PC-9 (cell line): ENCODE measurements around the gene WDR93. TPM values are rescaled to one million over a fixed set of nuclear protein-coding genes. Genes with fewer than 3 reads are reported as not detected.

Experiments used
- BruUV-seq: library from RNA; stranded (reverse); fragments of 400-500 nt; replicated peaks from 2 replicates; lab custom pipeline; 2021; lab: Mats Ljungman, UMichigan
- CTCF ChIA-PET: fragments of 300-600 bp; sonication (Branson Sonifier 250); formaldehyde crosslinking; loops from one replicate; lab custom pipeline; 2022; ENCODE audit warnings: antibody characterized with exemption; lab: Charles Lee
- POLR2A ChIA-PET: fragments of 300-600 bp; sonication (Branson Sonifier 250); formaldehyde crosslinking; loops from one replicate; lab custom pipeline; 2022; ENCODE audit warnings: antibody characterized with exemption; ENCODE audit not compliant: unreplicated experiment; lab: Charles Lee
- DNase-seq, 2 experiments: peaks; one replicate each; pipeline versions ENCODE4 v3.0.0 to v3.0.0-alpha.2; 2015 to 2022; ENCODE audit warnings: mixed read lengths in 1 of 2
- H2AFZ ChIP-seq: fragments of 200-600 bp; sonication (generic); 2 replicates; pipeline ENCODE4 v1.8.1; 2017; ENCODE audit warnings: antibody characterized with exemption
- H3F3A ChIP-seq: fragments of 200-600 bp; sonication (generic); 2 replicates; pipeline ENCODE4 v1.8.1; 2017; ENCODE audit warnings: antibody characterized with exemption, mild to moderate bottlenecking, low read depth; ENCODE audit not compliant: insufficient read depth
- H3K27ac ChIP-seq: fragments of 200-600 bp; sonication (generic); 2 replicates; pipeline ENCODE4 v1.6.1; 2016; ENCODE audit warnings: mixed run types
- H3K27me3 ChIP-seq: fragments of 200-600 bp; sonication (generic); 2 replicates; pipeline ENCODE4 v1.6.1; 2016; ENCODE audit warnings: low read depth, mixed run types; ENCODE audit not compliant: insufficient read depth
- H3K36me3 ChIP-seq: fragments of 200-600 bp; sonication (generic); 2 replicates; pipeline ENCODE4 v1.6.1; 2016; ENCODE audit warnings: low read depth, mixed run types
- H3K4me1 ChIP-seq: fragments of 200-600 bp; sonication (generic); replicated peaks from 2 replicates; pipeline ENCODE4 v1.6.1; 2016; ENCODE audit warnings: mixed run types; ENCODE audit not compliant: insufficient read depth
- H3K4me2 ChIP-seq: fragments of 200-600 bp; sonication (generic); 2 replicates; pipeline ENCODE4 v1.6.1; 2017; ENCODE audit warnings: mixed run types
- H3K4me3 ChIP-seq: fragments of 200-600 bp; sonication (generic); 2 replicates; pipeline ENCODE4 v1.6.1; 2016; ENCODE audit warnings: mixed run types
- H3K79me2 ChIP-seq: fragments of 200-600 bp; sonication (generic); 2 replicates; pipeline ENCODE4 v1.6.1; 2017; ENCODE audit warnings: low read depth, mixed run types
- H3K9me2 ChIP-seq: fragments of 200-600 bp; sonication (generic); 2 replicates; pipeline ENCODE4 v1.8.1; 2017; ENCODE audit warnings: mild to moderate bottlenecking; ENCODE audit not compliant: insufficient read depth
- H3K9me3 ChIP-seq: fragments of 200-600 bp; sonication (generic); 2 replicates; pipeline ENCODE4 v1.8.1; 2016; ENCODE audit warnings: low read depth; ENCODE audit not compliant: insufficient read depth
- H4K20me1 ChIP-seq: fragments of 200-600 bp; sonication (generic); 2 replicates; pipeline ENCODE4 v1.8.1; 2017; ENCODE audit not compliant: insufficient read depth
- EZH2 ChIP-seq: fragments of 200-600 bp; sonication (generic); IDR thresholded peaks from 2 replicates; pipeline ENCODE4 v1.8.0; 2017; ENCODE audit warnings: antibody characterized with exemption, low read depth
- intact Hi-C: fragments of 100-400 bp; cut with micrococcal nuclease; formaldehyde crosslinking; loops from one replicate; pipeline ENCODE4 v1.10.0; 2022; ENCODE audit not compliant: unreplicated experiment
- total RNA-seq: library from RNA; stranded (reverse); gene quantifications from 2 replicates; pipeline ENCODE4 v1.2.3, GENCODE V29; 2021
- TF ChIP-seq, protein P1 (sequence below): fragments of 200-600 bp; sonication (generic); conservative IDR thresholded peaks from 2 replicates; pipeline ENCODE4 v1.6.1; 2017; ENCODE audit warnings: mixed run types, antibody characterized with exemption, mild to moderate bottlenecking, moderate library complexity

Gene WDR93
- total RNA-seq, 1 experiment from 2014 or later = 1.8 TPM

DNA sequence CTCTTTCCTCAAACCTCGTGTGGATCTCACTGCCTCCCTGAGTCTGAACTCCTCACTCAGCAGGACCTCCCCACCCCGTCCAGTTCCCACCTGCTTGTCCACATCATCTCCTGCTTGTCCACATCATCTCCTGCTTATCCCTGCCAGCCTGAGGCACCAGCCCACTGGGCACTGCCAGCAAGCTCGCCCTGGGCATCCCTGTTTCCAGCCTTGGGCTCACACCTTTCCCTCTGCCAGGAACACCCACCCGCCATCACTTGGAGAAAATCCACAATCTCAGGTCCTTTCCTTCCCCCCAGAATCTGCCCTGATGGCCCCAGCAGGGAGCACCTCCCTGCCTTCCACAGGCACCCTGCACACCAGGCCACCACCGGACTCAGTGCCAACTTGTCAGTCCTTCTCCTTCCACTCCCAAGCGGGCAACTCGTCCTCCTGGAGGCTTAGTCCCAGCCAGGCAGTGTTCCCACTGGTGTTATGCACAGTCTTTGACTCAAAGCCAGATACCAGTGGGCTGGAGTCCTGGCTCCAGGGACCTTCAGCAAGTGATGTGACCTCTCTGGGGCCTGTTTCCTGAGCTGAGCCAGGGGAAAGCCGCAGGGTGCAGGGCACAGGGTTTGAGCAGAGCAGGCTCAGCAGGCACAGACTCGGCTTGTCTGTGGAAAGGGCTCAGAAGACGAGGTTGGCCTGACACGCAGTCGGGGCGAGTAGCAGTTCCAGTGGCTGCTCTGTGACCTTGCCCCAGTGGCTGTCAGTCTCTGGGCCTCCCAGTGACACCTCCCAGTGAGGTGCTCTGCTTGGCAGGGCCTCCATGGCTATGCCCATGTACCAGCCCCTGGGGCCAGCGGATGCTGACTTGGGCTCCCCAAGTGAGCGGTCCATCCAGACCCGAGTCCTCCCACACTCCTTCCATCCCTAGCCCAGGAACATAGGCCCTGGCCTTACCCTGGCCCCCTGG is 76.0 kb downstream of the WDR93 start:
- no peak overlapping the region for H3K4me3 ChIP-seq
- intact Hi-C loops = no loop called here
- peaks cover 77% of the 10 kb centered on the region for H3K4me1 ChIP-seq
- H3K9me3 ChIP-seq = no peaks in the 10 kb centered on the region
- DNase-seq = no peak
- BruUV-seq = no TSS peak
- ChIA-PET POLR2A (interaction anchor here (0.5 to 0.6 kb wide), 2 partner anchors 16 to 90 kb away, joined by 9 to 14 read pairs; no protein-coding TSS in a partner anchor), CTCF (interaction anchor here (0.6 to 1.4 kb wide), 3 partner anchors 45 to 605 kb away, joined by 3 to 6 read pairs (median 3); no protein-coding TSS in a partner anchor)
- peaks cover 28% of the 10 kb centered on the region for H3F3A ChIP-seq
- no peak overlapping the region for H2AFZ ChIP-seq
- H3K4me2 ChIP-seq = peak overlapping the region; percentile 42
- no peaks in the 10 kb centered on the region for H4K20me1 ChIP-seq
- no peaks in the 10 kb centered on the region for H3K27me3 ChIP-seq
- TF ChIP-seq, protein P1, sequence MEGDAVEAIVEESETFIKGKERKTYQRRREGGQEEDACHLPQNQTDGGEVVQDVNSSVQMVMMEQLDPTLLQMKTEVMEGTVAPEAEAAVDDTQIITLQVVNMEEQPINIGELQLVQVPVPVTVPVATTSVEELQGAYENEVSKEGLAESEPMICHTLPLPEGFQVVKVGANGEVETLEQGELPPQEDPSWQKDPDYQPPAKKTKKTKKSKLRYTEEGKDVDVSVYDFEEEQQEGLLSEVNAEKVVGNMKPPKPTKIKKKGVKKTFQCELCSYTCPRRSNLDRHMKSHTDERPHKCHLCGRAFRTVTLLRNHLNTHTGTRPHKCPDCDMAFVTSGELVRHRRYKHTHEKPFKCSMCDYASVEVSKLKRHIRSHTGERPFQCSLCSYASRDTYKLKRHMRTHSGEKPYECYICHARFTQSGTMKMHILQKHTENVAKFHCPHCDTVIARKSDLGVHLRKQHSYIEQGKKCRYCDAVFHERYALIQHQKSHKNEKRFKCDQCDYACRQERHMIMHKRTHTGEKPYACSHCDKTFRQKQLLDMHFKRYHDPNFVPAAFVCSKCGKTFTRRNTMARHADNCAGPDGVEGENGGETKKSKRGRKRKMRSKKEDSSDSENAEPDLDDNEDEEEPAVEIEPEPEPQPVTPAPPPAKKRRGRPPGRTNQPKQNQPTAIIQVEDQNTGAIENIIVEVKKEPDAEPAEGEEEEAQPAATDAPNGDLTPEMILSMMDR = no peak
- TF ChIP-seq EZH2 = no peak
- peak overlapping the region; percentile 86 for H3K27ac ChIP-seq
- no peaks in the 10 kb centered on the region for H3K36me3 ChIP-seq
- no peaks in the 10 kb centered on the region for H3K79me2 ChIP-seq
- peaks cover 4% of the 10 kb centered on the region; the same call in 1 of the 2 replicates for H3K9me2 ChIP-seq

DNA sequence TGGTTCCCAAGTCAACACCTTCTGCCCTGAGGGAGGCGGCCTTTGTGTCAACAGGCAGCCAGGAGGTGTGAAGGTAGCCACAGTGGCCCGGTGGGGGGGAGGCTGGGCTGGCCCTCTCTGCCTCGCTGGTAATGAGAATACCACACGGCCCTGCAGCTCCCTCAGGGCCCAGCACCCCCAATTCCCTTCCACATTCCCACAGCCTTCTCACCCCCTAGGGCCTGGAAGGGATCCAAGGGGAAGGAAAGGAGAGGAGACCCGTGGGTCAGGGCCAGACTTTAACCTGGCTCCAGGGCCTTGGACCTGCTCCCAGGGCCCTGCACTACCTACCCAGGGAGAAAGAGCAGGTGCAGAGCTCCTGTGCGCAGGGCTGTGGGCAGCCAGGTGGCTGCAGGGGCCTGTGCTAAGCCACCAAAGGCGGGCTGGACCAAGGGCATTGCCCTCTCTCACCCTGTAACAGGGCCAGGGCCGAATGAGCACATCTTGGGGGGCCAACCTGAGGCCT is 76.9 kb downstream of the WDR93 start:
- H3K4me1 ChIP-seq = peaks cover 72% of the 10 kb centered on the region
- intact Hi-C loops = no loop called here
- TF ChIP-seq, protein P1 = no peak
- no peak for TF ChIP-seq EZH2
- no peaks in the 10 kb centered on the region for H3K27me3 ChIP-seq
- peaks cover 24% of the 10 kb centered on the region for H3F3A ChIP-seq
- no peak overlapping the region for H2AFZ ChIP-seq
- H3K4me3 ChIP-seq = no peak overlapping the region
- H3K27ac ChIP-seq = peak overlapping the region; percentile 86
- peak overlapping the region; percentile 42 for H3K4me2 ChIP-seq
- no TSS peak for BruUV-seq
- peak; percentile 91 to 95 for DNase-seq
- peaks cover 4% of the 10 kb centered on the region; the same call in 1 of the 2 replicates for H3K9me2 ChIP-seq
- ChIA-PET POLR2A (interaction anchor here (0.5 to 0.6 kb wide), 2 partner anchors 16 to 89 kb away, joined by 9 to 14 read pairs; no protein-coding TSS in a partner anchor), CTCF (interaction anchor here (0.6 to 1.4 kb wide), 2 partner anchors 44 to 108 kb away, joined by 3 to 6 read pairs; no protein-coding TSS in a partner anchor)
- H3K36me3 ChIP-seq = no peaks in the 10 kb centered on the region
- H3K79me2 ChIP-seq = no peaks in the 10 kb centered on the region
- no peaks in the 10 kb centered on the region for H3K9me3 ChIP-seq
- H4K20me1 ChIP-seq = no peaks in the 10 kb centered on the region

DNA sequence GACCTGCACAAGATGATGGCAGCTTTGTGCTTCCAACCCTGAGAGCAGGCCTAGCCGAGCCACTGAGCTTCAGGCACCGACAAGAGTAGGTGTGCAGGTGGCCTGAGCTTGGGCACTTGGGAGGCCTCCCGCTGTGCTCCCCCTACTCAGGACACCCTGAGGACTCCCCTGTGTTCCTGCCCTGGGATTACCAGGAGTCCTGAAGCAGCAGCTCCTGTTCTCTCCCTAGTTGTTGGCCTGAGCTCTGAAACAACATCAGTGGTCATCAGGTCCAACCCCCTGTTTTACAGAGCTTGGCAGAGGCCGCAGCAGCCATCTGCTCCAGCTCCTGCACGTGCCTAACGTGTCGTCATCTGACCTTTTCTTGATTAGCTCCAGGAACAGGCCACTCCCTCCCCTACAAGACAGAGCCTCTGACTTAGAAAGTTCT is 77.5 kb downstream of the WDR93 start:
- Histone ChIP-seq H3K79me2 (no peaks in the 10 kb centered on the region), H3K36me3 (no peaks in the 10 kb centered on the region), H4K20me1 (no peaks in the 10 kb centered on the region), H3K9me2 (peaks cover 4% of the 10 kb centered on the region; the same call in 1 of the 2 replicates), H3K4me3 (no peak overlapping the region), H3K9me3 (no peaks in the 10 kb centered on the region), H3K4me2 (peak overlapping the region; percentile 42), H3F3A (peaks cover 24% of the 10 kb centered on the region), H3K27ac (peak overlapping the region; percentile 86), H3K27me3 (no peaks in the 10 kb centered on the region), H2AFZ (no peak overlapping the region), H3K4me1 (peaks cover 72% of the 10 kb centered on the region)
- TF ChIP-seq, protein P1 = no peak
- no peak for TF ChIP-seq EZH2
- ChIA-PET POLR2A (interaction anchor here (0.6 kb wide), 2 partner anchors 15 to 107 kb away, joined by 3 to 5 read pairs; no protein-coding TSS in a partner anchor), CTCF (interaction anchor here (0.5 to 1.4 kb wide), 2 partner anchors 107 to 332 kb away, joined by 6 to 7 read pairs; no protein-coding TSS in a partner anchor)
- intact Hi-C loops = no loop called here
- BruUV-seq = no TSS peak
- peak in 1 of 2 experiments; percentile 65 for DNase-seq
